ENCODE data around the gene TCTN1. TPM values are rescaled to one million over a fixed set of nuclear protein-coding genes. Genes with fewer than 3 reads are reported as not detected.
A peak's percentile ranks its signal among the peaks of the same experiment; 100 is the strongest.
"Not testable (repeated sequence)": the region's sequence is repeated elsewhere in the genome, so short reads cannot be mapped to it uniquely, and the experiment has no call there.

The TCTN1 gene
- polyA plus RNA-seq (2013, experiment 1 of 2; ENCODE audit: insufficient read length) = 29.3 TPM
- polyA plus RNA-seq (2013, experiment 2 of 2; ENCODE audit: insufficient read length) = 29.0 TPM

DNA sequence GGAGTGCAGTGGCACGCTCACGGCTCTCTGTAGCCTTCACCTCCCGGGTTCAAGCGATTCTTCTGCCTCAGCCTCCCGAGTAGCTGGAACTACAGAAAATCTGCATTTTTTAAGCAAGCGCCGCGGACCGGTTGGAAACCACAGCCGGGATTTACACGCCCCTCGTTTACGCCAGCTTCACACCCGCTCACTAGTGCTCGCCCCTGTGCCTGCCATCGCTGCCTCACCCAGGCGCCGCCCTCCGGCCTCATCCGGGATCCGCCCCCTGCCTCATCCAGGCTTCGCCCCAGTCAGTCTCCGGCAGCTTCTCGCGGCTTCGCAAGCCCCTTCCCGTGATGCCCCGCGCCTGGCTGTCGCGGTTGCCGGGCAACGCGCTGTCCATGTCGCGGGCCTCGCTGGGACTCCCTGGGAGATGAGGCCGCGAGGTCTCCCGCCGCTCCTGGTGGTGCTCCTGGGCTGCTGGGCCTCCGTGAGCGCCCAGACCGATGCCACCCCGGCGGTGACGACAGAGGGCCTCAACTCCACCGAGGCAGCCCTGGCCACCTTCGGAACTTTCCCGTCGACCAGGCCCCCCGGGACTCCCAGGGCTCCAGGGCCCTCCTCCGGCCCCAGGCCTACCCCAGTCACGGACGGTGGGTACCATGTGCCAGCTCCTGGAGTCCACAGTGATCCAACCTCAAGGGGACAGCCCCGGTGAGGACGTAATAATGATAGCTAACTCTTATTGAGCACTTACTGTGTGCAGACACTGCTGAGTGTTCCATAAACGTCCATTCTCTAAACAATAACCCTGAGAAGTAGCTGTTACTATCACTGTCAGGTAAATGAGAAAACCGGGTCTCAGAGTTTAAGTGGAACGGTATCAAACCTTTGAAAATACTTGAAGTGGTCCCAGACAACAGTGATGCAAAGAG is at the start of gene TCTN1:
TCTN1 (plus strand) TSS at position 359 of the 914 bp plus-strand sequence; CDS start at position 413, 54 bp downstream.
- peak; percentile 95 for DNase-seq

DNA sequence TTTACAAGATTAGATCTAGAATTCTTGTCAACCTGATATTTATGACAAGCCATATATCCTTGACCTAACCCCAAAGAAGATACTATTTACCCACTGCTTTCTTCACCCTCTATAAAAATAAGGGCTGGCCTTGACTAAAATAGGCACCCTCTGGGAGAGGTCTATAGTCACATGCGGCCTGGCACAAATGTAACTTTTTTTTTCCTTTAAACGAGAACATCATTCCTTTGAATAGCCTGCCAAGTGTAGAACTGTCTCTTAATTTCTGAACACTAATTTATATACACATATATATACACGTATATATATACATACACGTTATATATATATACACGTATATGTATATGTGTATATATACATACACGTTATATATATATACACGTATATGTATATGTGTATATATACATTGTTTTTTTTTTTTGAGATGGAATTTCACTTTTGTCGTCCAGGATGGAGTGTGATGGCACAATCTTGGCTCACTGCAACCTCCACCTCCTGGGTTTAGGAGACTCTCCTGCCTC is 49.4 kb upstream of the TCTN1 start:
- DNase-seq = no peak

GRCh38 chr12:110565894-110566871 is 47.7 kb upstream of the TCTN1 start:
- DNase-seq = no peak

GRCh38 chr12:110566993-110567392 is 46.9 kb upstream of the TCTN1 start:
- no peak for DNase-seq

- no peak for DNase-seq
Measured at GRCh38 chr12:110568752-110569151, 45.2 kb upstream of the TCTN1 start.

DNA sequence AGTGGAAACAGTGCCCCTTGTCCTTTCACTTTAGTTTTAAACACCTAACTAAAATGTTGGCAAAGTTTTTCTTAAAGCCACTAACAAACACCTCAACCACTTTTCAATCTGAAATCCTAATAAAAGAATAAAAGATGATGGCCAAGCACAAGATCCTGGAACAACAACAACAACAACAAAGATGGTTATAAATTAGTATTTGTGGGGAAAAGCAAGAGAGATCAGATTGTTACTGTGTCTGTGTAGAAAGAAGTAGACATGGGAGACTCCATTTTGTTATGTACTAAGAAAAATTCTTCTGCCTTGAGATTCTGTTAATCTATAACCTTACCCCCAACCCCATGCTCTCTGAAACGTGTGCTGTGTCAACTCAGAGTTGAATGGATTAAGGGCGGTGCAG is 44.1 kb upstream of the TCTN1 start:
- DNase-seq = not testable (repeated sequence)

- not testable (repeated sequence) for DNase-seq
Measured at GRCh38 chr12:110570798-110571197, 43.1 kb upstream of the TCTN1 start.

DNA sequence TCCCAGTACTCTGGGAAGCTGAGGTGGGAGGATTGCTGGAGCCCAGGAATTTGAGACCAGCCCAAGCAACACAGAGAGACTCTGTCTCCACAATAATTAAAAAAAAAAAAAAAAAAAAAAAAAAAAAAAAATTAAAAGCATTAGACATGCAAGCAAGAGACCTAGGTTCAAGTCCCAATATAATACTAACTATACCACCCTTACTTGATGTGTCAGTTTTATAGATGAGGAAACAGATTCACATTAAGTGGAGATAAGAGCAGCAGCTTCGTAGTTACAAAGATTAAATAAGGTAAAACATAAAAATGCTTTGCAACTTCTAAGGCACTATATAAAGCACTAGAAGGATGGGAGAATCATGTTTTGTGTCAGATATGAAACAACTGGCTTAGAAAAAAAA is 39.9 kb upstream of the TCTN1 start:
- no peak for DNase-seq

GRCh38 chr12:110574717-110575230 is 39.2 kb upstream of the TCTN1 start:
- not testable (repeated sequence) for DNase-seq

GRCh38 chr12:110575326-110575725 is 38.6 kb upstream of the TCTN1 start:
- no peak for DNase-seq

DNA sequence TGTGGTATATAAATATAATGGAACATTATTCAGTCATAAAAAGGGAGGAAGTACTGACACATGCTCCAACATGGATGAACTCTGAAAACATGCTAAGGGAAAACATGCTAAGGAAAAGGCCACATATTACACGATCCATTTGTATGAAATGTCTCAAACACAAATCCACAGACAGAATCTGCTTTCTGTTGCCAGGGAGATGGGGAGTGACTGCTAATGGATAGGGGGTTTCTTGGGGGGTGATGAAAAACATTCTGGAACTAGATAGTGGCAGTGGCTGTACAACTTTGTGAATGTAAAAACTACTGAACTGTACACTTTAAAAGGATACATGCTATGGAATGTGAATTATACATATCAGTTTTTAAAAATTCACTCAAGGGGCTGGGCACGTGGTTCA is 37.4 kb upstream of the TCTN1 start:
- DNase-seq = no peak

GRCh38 chr12:110577864-110578693 is 35.9 kb upstream of the TCTN1 start:
- peak; percentile 82 for DNase-seq

DNA sequence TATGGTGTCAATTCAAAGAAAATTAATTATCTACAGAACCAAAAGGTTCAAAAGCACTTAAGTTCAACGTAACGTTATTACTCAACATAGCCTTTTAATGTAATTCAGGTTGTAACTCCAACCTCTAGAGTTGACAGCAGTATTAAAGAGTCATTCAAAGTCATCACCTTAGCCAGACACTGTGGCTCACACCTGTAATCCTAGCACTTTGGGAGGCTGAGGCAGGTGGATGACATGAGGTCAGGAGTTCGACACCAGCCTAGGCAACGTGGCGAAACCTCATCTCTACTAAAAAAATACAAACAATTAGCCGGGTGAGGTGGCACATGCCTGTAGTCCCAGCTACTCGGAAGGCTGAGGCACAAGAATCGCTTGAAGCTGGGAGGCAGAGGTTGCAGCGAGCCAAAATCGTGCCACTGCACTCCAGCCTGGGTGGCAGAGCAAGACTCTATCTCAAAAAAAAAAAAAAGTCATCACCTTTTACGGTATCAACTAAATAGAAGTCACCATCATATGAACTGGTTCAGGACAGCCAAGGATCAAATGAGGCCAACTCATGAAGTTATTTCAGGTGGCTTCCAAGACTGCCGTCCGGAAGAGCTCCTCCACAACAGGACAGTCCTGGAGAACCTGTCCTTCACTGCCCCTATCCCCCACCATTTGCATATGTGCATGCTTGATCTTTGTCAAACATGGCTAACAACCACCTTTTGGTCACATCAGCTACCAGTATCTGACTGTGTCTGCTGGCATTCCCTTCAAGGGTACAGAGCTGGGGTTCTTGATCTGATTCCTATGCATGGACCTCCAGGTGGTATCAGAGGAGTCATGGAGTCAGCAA is 35.0 kb upstream of the TCTN1 start:
- no peak for DNase-seq

DNA sequence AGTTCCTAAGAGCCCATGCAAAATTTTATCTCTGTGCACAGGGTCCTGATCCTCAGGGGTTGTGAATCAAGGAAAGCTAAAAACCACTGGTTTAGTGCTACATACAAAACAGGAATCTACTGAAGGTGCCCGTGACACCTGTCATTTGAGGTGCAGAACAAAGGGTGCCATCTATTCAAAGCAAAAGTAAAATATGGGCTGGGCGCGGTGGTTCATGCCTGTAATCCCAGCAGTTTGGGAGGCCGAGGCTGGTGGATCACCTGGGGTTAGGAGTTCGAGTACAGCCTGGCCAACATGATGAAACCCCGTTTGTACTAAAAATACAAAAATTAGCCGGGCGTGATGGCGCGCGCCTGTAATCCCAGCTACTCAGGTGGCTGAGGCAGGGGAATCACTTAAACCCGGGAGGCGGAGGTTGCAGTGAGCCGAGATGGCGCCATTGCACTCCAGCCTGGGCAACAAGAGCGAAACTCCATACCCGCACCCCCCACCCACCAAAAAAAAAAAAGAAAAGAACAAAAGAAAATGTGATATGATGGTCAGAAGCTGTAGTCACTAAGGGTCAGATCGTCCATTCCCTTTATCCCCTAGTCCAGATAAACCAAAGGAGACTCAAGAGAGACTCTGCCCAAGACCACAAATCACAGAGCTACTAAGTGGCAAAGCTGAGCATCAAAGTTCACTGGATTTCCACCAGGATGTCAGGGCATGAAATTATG is 34.2 kb upstream of the TCTN1 start:
- no peak for DNase-seq

DNA sequence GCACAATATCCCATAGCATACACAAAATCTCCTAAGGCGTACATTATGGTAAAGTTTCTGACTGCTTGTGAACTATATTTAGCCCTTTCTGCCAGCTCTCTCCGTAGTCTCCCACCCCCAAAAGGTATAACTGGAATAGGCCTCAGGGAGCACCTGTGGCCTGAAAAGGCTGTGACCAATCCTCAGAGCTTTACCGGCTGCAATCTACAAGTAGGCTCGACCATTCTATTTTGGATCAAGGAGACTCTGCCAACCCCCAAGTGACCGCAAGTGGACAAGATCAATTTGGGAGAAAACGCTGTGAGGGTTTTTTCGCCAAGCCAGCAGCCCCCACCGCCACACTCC is 32.0 kb upstream of the TCTN1 start:
- DNase-seq = no peak

DNA sequence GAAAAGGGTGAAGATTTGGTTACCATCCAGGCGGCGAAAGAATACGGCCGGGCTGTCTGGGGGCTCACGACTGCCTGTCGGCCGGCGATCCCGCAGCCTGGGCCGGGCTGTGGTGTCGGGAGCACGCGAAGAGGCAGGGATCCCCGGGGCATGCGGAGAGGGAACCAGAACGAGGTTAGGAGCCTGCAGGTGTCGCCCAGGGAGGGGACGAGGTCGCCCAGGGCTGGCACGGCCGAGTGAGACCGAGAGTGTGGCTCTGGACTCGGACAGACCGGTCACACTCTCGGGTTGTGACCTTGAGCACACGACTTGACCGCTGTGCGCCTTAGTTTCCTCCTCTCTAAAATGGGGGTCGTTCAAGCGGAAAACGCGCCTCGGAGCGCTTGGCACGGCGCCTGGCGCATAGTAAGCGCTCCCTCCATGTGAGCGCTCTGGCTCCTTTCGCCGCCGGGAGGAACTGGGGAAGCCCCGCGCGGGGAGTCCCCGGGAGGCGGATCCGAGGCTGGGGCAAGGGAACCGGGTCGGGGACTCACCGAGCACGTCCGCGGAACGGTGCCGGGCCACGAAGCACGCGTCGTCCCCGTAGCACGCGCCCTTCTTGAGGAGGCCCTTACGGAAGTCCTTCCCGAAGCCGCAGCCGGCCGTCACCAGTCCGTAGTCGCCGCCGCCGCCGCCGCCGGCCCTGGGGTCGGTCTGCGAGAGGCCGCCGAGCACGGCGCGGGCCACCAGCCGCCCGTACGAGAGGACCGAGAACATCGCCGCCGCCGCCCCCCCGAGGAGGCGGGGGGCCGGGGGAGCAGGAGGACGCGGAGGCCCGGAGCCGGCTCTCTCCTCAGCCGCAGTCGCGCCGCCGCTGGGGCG is 31.4 kb upstream of the TCTN1 start:
- DNase-seq = peak; percentile 43

DNA sequence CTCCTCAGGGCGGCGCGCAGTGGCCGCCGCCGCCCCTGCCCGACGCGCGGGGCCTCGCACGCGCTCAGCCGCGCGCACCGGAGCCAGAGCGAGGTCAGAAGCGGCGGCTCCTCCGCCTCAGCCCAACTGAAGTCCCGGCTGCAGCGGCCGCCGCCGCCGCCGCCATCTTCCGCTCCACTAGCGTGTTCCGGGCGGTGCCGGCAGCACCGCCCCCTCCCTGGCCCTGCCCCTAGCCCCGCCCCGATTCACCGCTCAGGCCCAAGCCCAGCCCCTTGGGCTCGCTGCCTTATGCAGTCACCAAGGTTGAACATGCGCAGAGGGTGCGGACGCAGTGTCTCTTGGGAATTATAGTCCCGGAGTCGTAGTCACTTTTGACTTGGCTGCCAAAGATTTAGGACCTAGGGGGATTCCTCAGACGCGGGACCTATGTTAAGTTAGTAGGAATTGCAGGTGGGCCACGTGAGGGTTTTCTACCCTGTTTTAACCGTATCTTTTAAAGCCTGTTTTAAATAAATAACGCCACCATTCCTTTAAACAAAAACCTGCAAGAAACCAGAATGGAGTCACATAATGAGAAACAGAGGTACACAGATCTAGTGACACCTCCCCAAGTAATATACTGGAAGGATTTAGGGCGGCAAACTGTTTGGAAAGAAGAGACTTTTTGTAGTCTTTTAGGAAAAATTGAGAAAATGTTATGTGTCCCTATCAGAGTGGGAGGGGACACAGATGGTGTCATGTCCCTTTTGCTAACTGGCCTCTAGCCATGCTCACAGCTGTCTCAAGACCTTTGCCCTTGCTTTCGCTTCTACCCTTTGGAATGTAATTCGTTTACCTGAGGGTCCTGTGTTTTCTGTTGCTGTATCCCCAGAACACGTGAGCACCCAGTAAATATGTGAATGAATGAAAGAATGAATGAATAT is 30.5 kb upstream of the TCTN1 start, which contains the start of gene PPTC7:
PPTC7 (minus strand) TSS at position 182 of the 923 bp plus-strand sequence. CDS start 287 bp downstream, outside the sequence.
- DNase-seq = peak; percentile 98

Measured in fibroblast of skin of scalp (primary cell).